ENCODE results near the gene PEMT.

DNA sequence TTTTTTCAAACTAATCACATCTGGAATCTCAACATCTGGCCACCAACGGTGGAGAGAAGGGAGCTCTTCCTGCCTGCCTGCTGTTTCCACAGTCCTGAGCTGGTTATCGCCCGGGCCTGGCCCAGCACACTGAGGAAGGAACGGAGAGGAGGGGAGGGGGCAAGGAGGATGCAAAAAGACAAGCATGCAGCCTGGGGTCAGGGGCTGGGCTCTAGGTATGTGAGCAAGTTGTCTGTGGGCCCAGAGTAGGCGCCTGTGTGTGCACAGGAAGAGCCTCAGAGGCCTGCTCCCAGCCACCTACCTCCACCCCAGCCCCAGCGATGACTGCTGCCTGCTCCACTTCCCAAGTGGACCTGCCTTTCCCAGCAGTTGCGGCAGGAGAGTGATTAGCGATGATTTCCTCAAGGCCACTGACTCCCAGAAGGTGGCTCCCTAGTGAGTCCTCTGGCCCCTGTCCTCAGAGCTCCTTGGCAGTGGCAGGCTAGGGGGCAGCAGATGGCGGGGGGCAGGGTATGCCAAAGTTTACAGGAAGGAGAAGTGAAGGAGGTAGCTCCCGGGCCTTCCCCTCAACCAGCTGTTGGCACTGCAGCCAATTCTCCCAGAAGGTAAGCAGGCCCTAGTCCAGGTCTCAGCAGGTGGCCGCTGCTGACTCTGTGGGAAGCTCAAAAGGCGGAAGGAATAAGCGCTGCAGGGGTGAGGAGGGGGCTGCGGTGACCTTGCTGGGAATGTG is 68.3 kb downstream of the PEMT start:
- TF ChIP-seq, protein P1, sequence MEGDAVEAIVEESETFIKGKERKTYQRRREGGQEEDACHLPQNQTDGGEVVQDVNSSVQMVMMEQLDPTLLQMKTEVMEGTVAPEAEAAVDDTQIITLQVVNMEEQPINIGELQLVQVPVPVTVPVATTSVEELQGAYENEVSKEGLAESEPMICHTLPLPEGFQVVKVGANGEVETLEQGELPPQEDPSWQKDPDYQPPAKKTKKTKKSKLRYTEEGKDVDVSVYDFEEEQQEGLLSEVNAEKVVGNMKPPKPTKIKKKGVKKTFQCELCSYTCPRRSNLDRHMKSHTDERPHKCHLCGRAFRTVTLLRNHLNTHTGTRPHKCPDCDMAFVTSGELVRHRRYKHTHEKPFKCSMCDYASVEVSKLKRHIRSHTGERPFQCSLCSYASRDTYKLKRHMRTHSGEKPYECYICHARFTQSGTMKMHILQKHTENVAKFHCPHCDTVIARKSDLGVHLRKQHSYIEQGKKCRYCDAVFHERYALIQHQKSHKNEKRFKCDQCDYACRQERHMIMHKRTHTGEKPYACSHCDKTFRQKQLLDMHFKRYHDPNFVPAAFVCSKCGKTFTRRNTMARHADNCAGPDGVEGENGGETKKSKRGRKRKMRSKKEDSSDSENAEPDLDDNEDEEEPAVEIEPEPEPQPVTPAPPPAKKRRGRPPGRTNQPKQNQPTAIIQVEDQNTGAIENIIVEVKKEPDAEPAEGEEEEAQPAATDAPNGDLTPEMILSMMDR (conservative IDR thresholded peaks at IDR 0.05; ENCODE audit: low read depth, low read length): no peak
- TF ChIP-seq EZH2 (IDR thresholded peaks at IDR 0.05; ENCODE audit: low read length, unreplicated experiment): no peak
- TF ChIP-seq EZH2phosphoT487 (IDR thresholded peaks at IDR 0.05; ENCODE audit: borderline replicate concordance, low read length): no peak

All from PC-3 (cell line).